GM12878 (cell line): ENCODE results near the gene HEPACAM. TPM values are rescaled to one million over a fixed set of nuclear protein-coding genes. Genes with fewer than 3 reads are reported as not detected.

Experiments used
- ATAC-seq: fragments of 200-7000 bp; cut with Tn5 transposase; 3 replicates; pipeline ENCODE4 v1.9.1; 2020; ENCODE audit warnings: mild to moderate bottlenecking, moderate library complexity
- BruUV-seq: library from RNA; stranded (reverse); fragments of 400-500 nt; replicated peaks from 2 replicates; lab custom pipeline; 2021; lab: Mats Ljungman, UMichigan
- CTCF ChIA-PET: fragments of 300-600 bp; sonication (Branson Sonifier 250); formaldehyde crosslinking; extraction: SDS; loops from one replicate; lab custom pipeline; 2021; ENCODE audit warnings: inconsistent platforms; lab: Yijun Ruan, JAX
- POLR2A ChIA-PET: fragments of 350-600 bp; formaldehyde crosslinking; extraction: SDS; loops from one replicate; lab custom pipeline; 2021; ENCODE audit warnings: inconsistent platforms; lab: Charles Lee
- RAD21 ChIA-PET: fragments of 300-600 bp; sonication (Branson Sonifier 250); formaldehyde crosslinking; loops from one replicate; lab custom pipeline; 2023; ENCODE audit warnings: antibody characterized with exemption; ENCODE audit not compliant: unreplicated experiment; lab: Charles Lee
- SMC1A ChIA-PET: fragments of 300-600 bp; sonication (Branson Sonifier 250); formaldehyde crosslinking; loops from one replicate; lab custom pipeline; 2023; ENCODE audit not compliant: unreplicated experiment, uncharacterized antibody; lab: Charles Lee
- DNase-seq: peaks from one replicate; pipeline ENCODE4 v3.0.0-alpha.2; 2011; ENCODE audit warnings: low read depth, low spot score
- FAIRE-seq: peaks from 3 replicates; lab custom pipeline; 2011; peaks lifted over from hg19 to GRCh38; lab: Jason Lieb, UNC
- H2AFZ ChIP-seq: 2 replicates; pipeline ENCODE4 v1.6.0; 2011; ENCODE audit warnings: low read depth, low read length, control low read depth; ENCODE audit not compliant: control insufficient read depth
- H3K27ac ChIP-seq: 2 replicates; pipeline ENCODE4 v1.5.1; 2011; ENCODE audit warnings: control low read depth; ENCODE audit not compliant: control insufficient read depth, insufficient read depth
- H3K27me3 ChIP-seq, 2 experiments: replicated peaks in 1 of 2; 2 replicates each; pipeline versions ENCODE4 v1.6.0 to v1.6.1; 2011; ENCODE audit warnings: low read length in 1 of 2; ENCODE audit not compliant: control insufficient read depth in 2 of 2, insufficient read depth in 2 of 2
- H3K36me3 ChIP-seq, 2 experiments: 2 replicates each; pipeline ENCODE4 v1.5.1; 2011; ENCODE audit warnings: low read length in 1 of 2; ENCODE audit not compliant: control insufficient read depth in 2 of 2, insufficient read depth in 2 of 2
- H3K4me1 ChIP-seq: 2 replicates; pipeline ENCODE4 v1.6.1; 2011; ENCODE audit warnings: mild to moderate bottlenecking, low read length, moderate library complexity, mixed read lengths; ENCODE audit not compliant: control insufficient read depth, insufficient read depth
- H3K4me2 ChIP-seq: 2 replicates; pipeline ENCODE4 v1.6.0; 2011; ENCODE audit warnings: control low read depth; ENCODE audit not compliant: control insufficient read depth, insufficient read depth
- H3K4me3 ChIP-seq: fragments of 200-600 bp; sonication (generic); 2 replicates; pipeline ENCODE4 v1.5.1; 2016
- H3K79me2 ChIP-seq: 2 replicates; pipeline ENCODE4 v1.6.0; 2011; ENCODE audit warnings: low read length; ENCODE audit not compliant: control insufficient read depth, insufficient read depth
- H3K9ac ChIP-seq: 2 replicates; pipeline ENCODE4 v1.8.0; 2011; ENCODE audit warnings: low read length, control low read depth, mixed read lengths; ENCODE audit not compliant: control insufficient read depth, insufficient read depth
- H3K9me3 ChIP-seq: replicated peaks from 3 replicates; pipeline ENCODE4 v1.5.1; 2011; ENCODE audit warnings: mild to moderate bottlenecking, low read length; ENCODE audit not compliant: control insufficient read depth, insufficient read depth
- H4K20me1 ChIP-seq: 2 replicates; pipeline ENCODE4 v1.6.0; 2011; ENCODE audit not compliant: control insufficient read depth, insufficient read depth
- ATF3 ChIP-seq: IDR thresholded peaks from 2 replicates; pipeline ENCODE4 v1.6.1; 2011; ENCODE audit warnings: low read depth, mild to moderate bottlenecking, low read length, moderate library complexity, borderline replicate concordance; ENCODE audit errors: extremely low read depth
- CREB1 ChIP-seq: IDR thresholded peaks from 2 replicates; pipeline ENCODE4 v1.6.1; 2012; ENCODE audit warnings: low read depth, mild to moderate bottlenecking, inconsistent platforms
- POLR2A ChIP-seq: IDR thresholded peaks from 2 replicates; pipeline ENCODE4 v1.6.1; 2011; ENCODE audit warnings: low read depth, mild to moderate bottlenecking, low read length
- RCOR1 ChIP-seq: conservative IDR thresholded peaks from 2 replicates; pipeline ENCODE4 v1.6.1; 2012; ENCODE audit warnings: low read depth, low read length, improper control_type of control experiment
- SIX5 ChIP-seq: IDR thresholded peaks from 2 replicates; pipeline ENCODE4 v1.6.1; 2011; ENCODE audit warnings: mild to moderate bottlenecking, low read depth, low read length, moderate library complexity; ENCODE audit not compliant: severe bottlenecking
- SPI1 ChIP-seq: IDR thresholded peaks from 2 replicates; pipeline ENCODE4 v1.6.1; 2011; ENCODE audit warnings: low read depth, mild to moderate bottlenecking, low read length, moderate library complexity, borderline replicate concordance; ENCODE audit not compliant: insufficient read depth
- ZNF217 ChIP-seq: fragments of 450-650 bp; IDR thresholded peaks from 2 replicates; pipeline ENCODE4 v1.6.1; 2017; ENCODE audit warnings: antibody characterized with exemption, mild to moderate bottlenecking
- WGBS: methylation state at CpG from one replicate; pipeline ENCODE4 v1.1.6; 2016; ENCODE audit warnings: low lambda C conversion rate; ENCODE audit not compliant: insufficient replicate concordance, insufficient coverage; ENCODE audit errors: missing lambda C conversion rate; 5-methylcytosine and 5-hydroxymethylcytosine counted together
- in situ Hi-C: fragments of 300-500 bp; cut with MboI; formaldehyde crosslinking; loops from 9 replicates; pipeline ENCODE4 v1.14.3; 2018; ENCODE audit warnings: mixed read lengths
- intact Hi-C: fragments of 100-400 bp; cut with micrococcal nuclease; formaldehyde crosslinking; loops from one replicate; pipeline ENCODE4 v1.14.2; 2022; ENCODE audit not compliant: unreplicated experiment
- polyA plus RNA-seq, 11 experiments: library from polyadenylated mRNA; depleted of rRNA in 4 of 11; unstranded in 6 of 11; stranded (reverse) in 5 of 11; fragments of >200 nt; fragmentation: Nextera tagmentation in 4 of 11; fragmentation: Illumina TruSeq in 1 of 11; extraction: Ambion mirVana in 4 of 11; extraction: Trizol in 1 of 11; gene quantifications; 1 replicate in 1 of 11; 2 replicates in 10 of 11; pipeline versions ENCODE4 v1.2.1 to v1.2.3, GENCODE V29; 2011 to 2016; ENCODE audit warnings: inconsistent platforms in 2 of 11, missing spikeins in 2 of 11, low read depth in 1 of 11
- total RNA-seq, 4 experiments: library from RNA; depleted of rRNA in 3 of 4; stranded (reverse); fragments of >200 nt in 3 of 4; fragmentation: Illumina TruSeq in 1 of 4; extraction: Trizol in 1 of 4; gene quantifications; 2 replicates each; pipeline versions ENCODE4 v1.2.1 to v1.2.3, GENCODE V29; 2013 to 2021
- TF ChIP-seq, protein P1 (sequence below): fragments of 450-650 bp; IDR thresholded peaks from 2 replicates; pipeline ENCODE4 v1.6.1; 2016; ENCODE audit warnings: mild to moderate bottlenecking
- TF ChIP-seq, protein P2 (sequence below): fragments of 450-650 bp; formaldehyde crosslinking; IDR thresholded peaks from 2 replicates; pipeline ENCODE4 v1.4.0; 2020; ENCODE audit warnings: mild to moderate bottlenecking, moderate library complexity

Gene HEPACAM
- total and polyA plus RNA-seq, 10 of the 15 experiments (the other 5 are each of a cell fraction or from before 2014, with no cell fraction given) = 0.03 TPM; not detected in 9

GRCh38 chr11:124873951-124874350 lies 61.9 kb downstream of the HEPACAM start:
- intact Hi-C loops = no loop called here
- Histone ChIP-seq H3K9me3 (no peaks in the 10 kb centered on the region), H3K9ac (no peak overlapping the region), H2AFZ (no peak overlapping the region), H3K4me2 (no peak overlapping the region), H4K20me1 (no peaks in the 10 kb centered on the region), H3K4me1 (no peaks in the 10 kb centered on the region), H3K4me3 (no peak overlapping the region), H3K36me3 (no peaks in the 10 kb centered on the region), H3K27me3 (peaks cover 3 to 4% of the 10 kb centered on the region in 2 experiments)
- POLR2A ChIA-PET = no interaction called here
- DNase-seq (no peak), ATAC-seq (no peak), FAIRE-seq (no peak)
- no TSS peak for BruUV-seq
- in situ Hi-C loops = no loop called here
- RAD21 ChIA-PET = no interaction called here
- CTCF ChIA-PET = no interaction called here
- SMC1A ChIA-PET = no interaction called here
- TF ChIP-seq ZNF217 (no peak), CREB1 (no peak), SIX5 (no peak), SPI1 (no peak), ATF3 (no peak), POLR2A (no peak), RCOR1 (no peak)
- TF ChIP-seq, protein P1, sequence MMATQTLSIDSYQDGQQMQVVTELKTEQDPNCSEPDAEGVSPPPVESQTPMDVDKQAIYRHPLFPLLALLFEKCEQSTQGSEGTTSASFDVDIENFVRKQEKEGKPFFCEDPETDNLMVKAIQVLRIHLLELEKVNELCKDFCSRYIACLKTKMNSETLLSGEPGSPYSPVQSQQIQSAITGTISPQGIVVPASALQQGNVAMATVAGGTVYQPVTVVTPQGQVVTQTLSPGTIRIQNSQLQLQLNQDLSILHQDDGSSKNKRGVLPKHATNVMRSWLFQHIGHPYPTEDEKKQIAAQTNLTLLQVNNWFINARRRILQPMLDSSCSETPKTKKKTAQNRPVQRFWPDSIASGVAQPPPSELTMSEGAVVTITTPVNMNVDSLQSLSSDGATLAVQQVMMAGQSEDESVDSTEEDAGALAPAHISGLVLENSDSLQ = no peak
- TF ChIP-seq, protein P2, sequence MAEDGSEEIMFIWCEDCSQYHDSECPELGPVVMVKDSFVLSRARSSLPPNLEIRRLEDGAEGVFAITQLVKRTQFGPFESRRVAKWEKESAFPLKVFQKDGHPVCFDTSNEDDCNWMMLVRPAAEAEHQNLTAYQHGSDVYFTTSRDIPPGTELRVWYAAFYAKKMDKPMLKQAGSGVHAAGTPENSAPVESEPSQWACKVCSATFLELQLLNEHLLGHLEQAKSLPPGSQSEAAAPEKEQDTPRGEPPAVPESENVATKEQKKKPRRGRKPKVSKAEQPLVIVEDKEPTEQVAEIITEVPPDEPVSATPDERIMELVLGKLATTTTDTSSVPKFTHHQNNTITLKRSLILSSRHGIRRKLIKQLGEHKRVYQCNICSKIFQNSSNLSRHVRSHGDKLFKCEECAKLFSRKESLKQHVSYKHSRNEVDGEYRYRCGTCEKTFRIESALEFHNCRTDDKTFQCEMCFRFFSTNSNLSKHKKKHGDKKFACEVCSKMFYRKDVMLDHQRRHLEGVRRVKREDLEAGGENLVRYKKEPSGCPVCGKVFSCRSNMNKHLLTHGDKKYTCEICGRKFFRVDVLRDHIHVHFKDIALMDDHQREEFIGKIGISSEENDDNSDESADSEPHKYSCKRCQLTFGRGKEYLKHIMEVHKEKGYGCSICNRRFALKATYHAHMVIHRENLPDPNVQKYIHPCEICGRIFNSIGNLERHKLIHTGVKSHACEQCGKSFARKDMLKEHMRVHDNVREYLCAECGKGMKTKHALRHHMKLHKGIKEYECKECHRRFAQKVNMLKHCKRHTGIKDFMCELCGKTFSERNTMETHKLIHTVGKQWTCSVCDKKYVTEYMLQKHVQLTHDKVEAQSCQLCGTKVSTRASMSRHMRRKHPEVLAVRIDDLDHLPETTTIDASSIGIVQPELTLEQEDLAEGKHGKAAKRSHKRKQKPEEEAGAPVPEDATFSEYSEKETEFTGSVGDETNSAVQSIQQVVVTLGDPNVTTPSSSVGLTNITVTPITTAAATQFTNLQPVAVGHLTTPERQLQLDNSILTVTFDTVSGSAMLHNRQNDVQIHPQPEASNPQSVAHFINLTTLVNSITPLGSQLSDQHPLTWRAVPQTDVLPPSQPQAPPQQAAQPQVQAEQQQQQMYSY (CRISPR knock-in tag) = no peak
- TF ChIP-seq, all 136 proteins: peak for 0
- H3K27ac ChIP-seq = no peak overlapping the region
- 28% methylated on average over 8 of the region's 8 CpGs for WGBS
- H3K79me2 ChIP-seq = no peaks in the 10 kb centered on the region
